B cell (primary cell): ENCODE measurements around the gene ANKFN1. TPM values are rescaled to one million over a fixed set of nuclear protein-coding genes. Genes with fewer than 3 reads are reported as not detected.

Source experiments
- ATAC-seq: fragments of 200-7000 bp; cut with Tn5 transposase; one replicate; pipeline ENCODE4 v1.10.0; 2021; ENCODE audit warnings: low read depth, mild to moderate bottlenecking, moderate number of reproducible peaks, moderate library complexity
- CTCF ChIA-PET: fragments of 350-600 bp; sonication (Branson Sonifier 250); formaldehyde crosslinking; loops from one replicate; lab custom pipeline; 2021; ENCODE audit warnings: antibody characterized with exemption, inconsistent platforms; lab: Charles Lee
- POLR2A ChIA-PET: fragments of 350-600 bp; sonication (Branson Sonifier 250); formaldehyde crosslinking; loops from one replicate; lab custom pipeline; 2021; ENCODE audit warnings: antibody characterized with exemption; lab: Charles Lee
- DNase-seq: peaks from one replicate; pipeline ENCODE4 v3.0.0; 2013
- H2AFZ ChIP-seq: 2 replicates; pipeline ENCODE4 v1.6.1; 2012; ENCODE audit warnings: mild to moderate bottlenecking, low read depth, low read length; ENCODE audit not compliant: insufficient read depth, poor library complexity, severe bottlenecking
- H3K27ac ChIP-seq, 2 donors: 1 replicate in 1 of 2; 2 replicates in 1 of 2; pipeline ENCODE4 v1.5.1; 2012 to 2013; ENCODE audit warnings: low read length in 2 of 2, mild to moderate bottlenecking in 2 of 2, moderate library complexity in 1 of 2
- H3K27me3 ChIP-seq, 4 experiments: fragments of 200-600 bp in 1 of 4; sonication (generic) in 1 of 4; replicated peaks in 1 of 4; 1 replicate in 2 of 4; 2 replicates in 2 of 4; pipeline versions ENCODE4 v1.6.1 to v1.7.0; 2013 to 2016; ENCODE audit warnings: low read length in 3 of 4, mild to moderate bottlenecking in 2 of 4, mixed read lengths in 1 of 4, moderate library complexity in 1 of 4; ENCODE audit not compliant: insufficient read depth in 4 of 4, control insufficient read depth in 3 of 4; ENCODE audit errors: control extremely low read depth in 1 of 4
- H3K36me3 ChIP-seq, 2 experiments: replicated peaks in 1 of 2; 1 replicate in 1 of 2; 2 replicates in 1 of 2; pipeline versions ENCODE4 v1.6.1 to v1.7.1; 2013; ENCODE audit warnings: low read length in 1 of 2; ENCODE audit not compliant: insufficient read depth in 2 of 2, control insufficient read depth in 1 of 2; ENCODE audit errors: control extremely low read depth in 1 of 2, extremely low read depth in 1 of 2
- H3K4me1 ChIP-seq, 2 donors: fragments of 200-600 bp in 1 of 2; sonication (generic) in 1 of 2; 1 replicate in 1 of 2; 2 replicates in 1 of 2; pipeline versions ENCODE4 v1.5.1 to v1.6.1; 2013 to 2017; ENCODE audit warnings: low read length in 2 of 2; ENCODE audit not compliant: control insufficient read depth in 2 of 2, insufficient read depth in 2 of 2
- H3K4me2 ChIP-seq: replicated peaks from 2 replicates; pipeline ENCODE3; 2012; ENCODE audit warnings: mild to moderate bottlenecking, low read depth, low read length; ENCODE audit not compliant: poor library complexity, severe bottlenecking
- H3K4me3 ChIP-seq, 5 experiments: fragments of 200-600 bp in 1 of 5; sonication (generic) in 1 of 5; 1 replicate in 3 of 5; 2 replicates in 2 of 5; pipeline versions ENCODE4 v1.5.1 to v1.7.0; 2011 to 2016; ENCODE audit warnings: low read length in 4 of 5, mild to moderate bottlenecking in 4 of 5, low read depth in 2 of 5, control low read depth in 1 of 5, moderate library complexity in 1 of 5; ENCODE audit not compliant: insufficient read depth in 1 of 5; ENCODE audit errors: control extremely low read depth in 1 of 5, extremely low read depth in 1 of 5
- H3K79me2 ChIP-seq: fragments of 200-600 bp; sonication (generic); one replicate; pipeline ENCODE4 v1.6.0; 2016; ENCODE audit warnings: low read length; ENCODE audit not compliant: control insufficient read depth, insufficient read depth
- H3K9ac ChIP-seq: fragments of 200-600 bp; sonication (generic); 2 replicates; pipeline ENCODE4 v1.6.1; 2017; ENCODE audit warnings: mild to moderate bottlenecking, low read length, moderate library complexity
- H3K9me3 ChIP-seq, 3 donors: one replicate each; pipeline versions ENCODE4 v1.6.1 to v1.7.1; 2013; ENCODE audit warnings: low read length in 2 of 3; ENCODE audit not compliant: control insufficient read depth in 2 of 3, insufficient read depth in 1 of 3; ENCODE audit errors: control extremely low read depth in 1 of 3
- H4K20me1 ChIP-seq: 2 replicates; pipeline ENCODE4 v1.6.0; 2012; ENCODE audit warnings: mild to moderate bottlenecking, low read length; ENCODE audit not compliant: insufficient read depth, control insufficient read depth, poor library complexity, severe bottlenecking
- H3K27ac Mint-ChIP-seq: one replicate; pipeline ENCODE4 v1.8.0; 2021; ENCODE audit warnings: mixed read lengths
- H3K27me3 Mint-ChIP-seq: one replicate; pipeline ENCODE4 v1.8.0; 2021; ENCODE audit warnings: mixed read lengths
- H3K4me1 Mint-ChIP-seq: one replicate; pipeline ENCODE4 v1.8.0; 2021; ENCODE audit warnings: mixed read lengths
- H3K4me3 Mint-ChIP-seq: one replicate; pipeline ENCODE4 v1.8.0; 2021; ENCODE audit warnings: mixed read lengths
- H3K9me3 Mint-ChIP-seq: one replicate; pipeline ENCODE4 v1.8.0; 2022; ENCODE audit warnings: mixed read lengths; ENCODE audit not compliant: insufficient read depth
- CTCF ChIP-seq: fragments of 200-600 bp; IDR thresholded peaks from one replicate; pipeline ENCODE4 v1.8.0; 2022; ENCODE audit warnings: antibody characterized with exemption, mild to moderate bottlenecking
- EZH2 ChIP-seq: IDR thresholded peaks from 2 replicates; pipeline ENCODE4 v1.6.1; 2012; ENCODE audit warnings: borderline replicate concordance, low read depth, mild to moderate bottlenecking, moderate library complexity, low read length; ENCODE audit not compliant: insufficient read depth, poor library complexity, severe bottlenecking
- WGBS: methylation state at CpG from one replicate; pipeline ENCODE4 v1.1.5; 2013; ENCODE audit warnings: missing lambda C conversion rate; ENCODE audit not compliant: insufficient coverage; 5-methylcytosine and 5-hydroxymethylcytosine counted together
- intact Hi-C: fragments of 100-400 bp; cut with micrococcal nuclease; formaldehyde crosslinking; loops from one replicate; pipeline ENCODE4 v1.10.0; 2022
- polyA plus RNA-seq: library from polyadenylated mRNA; depleted of rRNA; stranded (reverse); fragments of >200 nt; gene quantifications from 2 replicates; pipeline ENCODE4 v1.2.3, GENCODE V29; 2012
- total RNA-seq, 2 donors: library from RNA; stranded (reverse); fragments of 120-200 nt in 1 of 2; gene quantifications; 1 replicate in 1 of 2; 2 replicates in 1 of 2; pipeline versions ENCODE4 v1.2.3 to v1.2.4, GENCODE V29; 2013 to 2022

Gene ANKFN1
- total and polyA plus RNA-seq, 2 donors (not counting 1 experiment from before 2014, with no cell fraction given): not detected

- ChIA-PET POLR2A (no interaction called here), CTCF (no interaction called here)
- H3K4me1 ChIP-seq: no peaks in the 10 kb centered on the region
- Mint-ChIP-seq H3K27ac (no peak overlapping the region), H3K4me1 (no peaks in the 10 kb centered on the region), H3K9me3 (peaks cover 7% of the 10 kb centered on the region), H3K27me3 (peaks cover 4% of the 10 kb centered on the region), H3K4me3 (no peak overlapping the region)
- no peak overlapping the region for H3K4me3 ChIP-seq
- no CpG with 5 or more reads among the region's 1 CpG for WGBS
- no peak overlapping the region for H2AFZ ChIP-seq
- no peak overlapping the region for H3K4me2 ChIP-seq
- H3K36me3 ChIP-seq: no peaks in the 10 kb centered on the region
- H3K9ac ChIP-seq: no peak overlapping the region
- intact Hi-C loops: no loop called here
- H3K79me2 ChIP-seq: no peaks in the 10 kb centered on the region
- H4K20me1 ChIP-seq: no peaks in the 10 kb centered on the region
- DNase-seq: no peak
- no peak overlapping the region for H3K27ac ChIP-seq
- ATAC-seq: no peak
- no peak for TF ChIP-seq EZH2
- no peak for TF ChIP-seq CTCF
- no peaks in the 10 kb centered on the region for H3K27me3 ChIP-seq
- H3K9me3 ChIP-seq: peaks cover 0 to 3% (median 0%) of the 10 kb centered on the region in 3 donors
Measured at GRCh38 chr17:56549501-56549900, 396.2 kb downstream of the ANKFN1 start.

GRCh38 chr17:56557682-56558081 is 404.4 kb downstream of the ANKFN1 start:
- H3K4me3 Mint-ChIP-seq: no peak overlapping the region
- whole genome bisulfite sequencing: 88% methylated on average over 7 of the region's 8 CpGs

More at GRCh38 chr17:56557682-56558081, 404.4 kb downstream of the ANKFN1 start:
- Histone ChIP-seq H3K9ac (no peak overlapping the region), H4K20me1 (no peaks in the 10 kb centered on the region), H3K4me1 (no peaks in the 10 kb centered on the region), H3K27ac (no peak overlapping the region), H3K27me3 (peaks cover 0 to 7% (median 0%) of the 10 kb centered on the region in 4 experiments), H3K4me2 (no peak overlapping the region), H3K9me3 (no peaks in the 10 kb centered on the region), H3K4me3 (no peak overlapping the region), H3K79me2 (no peaks in the 10 kb centered on the region), H2AFZ (no peak overlapping the region), H3K36me3 (no peaks in the 10 kb centered on the region)
- Mint-ChIP-seq H3K27ac (no peak overlapping the region), H3K27me3 (peaks cover 16% of the 10 kb centered on the region), H3K4me1 (no peaks in the 10 kb centered on the region), H3K9me3 (no peaks in the 10 kb centered on the region)
- no peak for ATAC-seq
- no peak for DNase-seq
- intact Hi-C loops: no loop called here
- POLR2A ChIA-PET: no interaction called here
- TF ChIP-seq CTCF: no peak
- TF ChIP-seq EZH2: no peak
- CTCF ChIA-PET: no interaction called here
